GM18519 (cell line): ENCODE results near the gene ZNF519.
"Not testable (repeated sequence)": the region's sequence is repeated elsewhere in the genome, so short reads cannot be mapped to it uniquely, and the experiment has no call there.

Source experiments
- ATAC-seq: cut with Tn5 transposase; IDR thresholded peaks from one replicate; pipeline ENCODE4 v1.9.1; 2021; ENCODE audit warnings: mild to moderate bottlenecking, moderate library complexity; ENCODE audit not compliant: unreplicated experiment, low FRiP score

ZNF519 gene

GRCh38 chr18:14132271-14132700 is at the start of gene ZNF519:
Gene ZNF519, minus strand, starts transcription at chr18:14132435. Its CDS starts 158 bp downstream, at chr18:14132277.
- peak; percentile 100 for ATAC-seq

- no peak for ATAC-seq
These were observed 47.1 kb upstream of the ZNF519 start for GRCh38 chr18:14179306-14179705.

GRCh38 chr18:14178321-14179196 is 46.3 kb upstream of the ZNF519 start:
- ATAC-seq, result peak; percentile 88

- not testable (repeated sequence) for ATAC-seq
These were observed 45.5 kb upstream of the ZNF519 start for GRCh38 chr18:14177540-14178320.

- not testable (repeated sequence) for ATAC-seq
These were observed 43.2 kb upstream of the ZNF519 start for GRCh38 chr18:14175404-14175803.

- no peak for ATAC-seq
These were observed 42.5 kb upstream of the ZNF519 start for GRCh38 chr18:14174706-14175085.

GRCh38 chr18:14174002-14174705 is 41.9 kb upstream of the ZNF519 start:
- ATAC-seq, result not testable (repeated sequence)

- ATAC-seq, result not testable (repeated sequence)
These were observed 41.1 kb upstream of the ZNF519 start for GRCh38 chr18:14173116-14173951.

- not testable (repeated sequence) for ATAC-seq
These were observed 40.2 kb upstream of the ZNF519 start for GRCh38 chr18:14172142-14173115.

- not testable (repeated sequence) for ATAC-seq
These were observed 39.3 kb upstream of the ZNF519 start for GRCh38 chr18:14171301-14172141.

GRCh38 chr18:14170367-14171036 is 38.3 kb upstream of the ZNF519 start:
- ATAC-seq, result not testable (repeated sequence)

- not testable (repeated sequence) for ATAC-seq
These were observed 30.7 kb upstream of the ZNF519 start for GRCh38 chr18:14162915-14163314.

GRCh38 chr18:14151564-14152113 is 19.4 kb upstream of the ZNF519 start:
- not testable (repeated sequence) for ATAC-seq

- not testable (repeated sequence) for ATAC-seq
These were observed 18.5 kb upstream of the ZNF519 start for GRCh38 chr18:14150766-14151165.

- ATAC-seq, result not testable (repeated sequence)
These were observed 17.7 kb upstream of the ZNF519 start for GRCh38 chr18:14149916-14150420.

- not testable (repeated sequence) for ATAC-seq
These were observed 17.1 kb upstream of the ZNF519 start for GRCh38 chr18:14149121-14149850.
